Stimulated activated CD8-positive, alpha-beta memory T cell treated with anti-CD3 and anti-CD28 coated beads, Interleukin-15, amount 100 ng/mL, for 24 hours (primary cell): Measurements from ENCODE around the gene SCMH1.

Source experiments
- DNase-seq: peaks from one replicate; pipeline ENCODE4 v3.0.0-alpha.2; 2020; ENCODE audit warnings: low read depth

The SCMH1 gene

GRCh38 chr1:41097105-41097504 is 145.0 kb downstream of the SCMH1 start:
- no peak for DNase-seq

GRCh38 chr1:41093826-41094225 is 148.3 kb downstream of the SCMH1 start:
- no peak for DNase-seq

DNA sequence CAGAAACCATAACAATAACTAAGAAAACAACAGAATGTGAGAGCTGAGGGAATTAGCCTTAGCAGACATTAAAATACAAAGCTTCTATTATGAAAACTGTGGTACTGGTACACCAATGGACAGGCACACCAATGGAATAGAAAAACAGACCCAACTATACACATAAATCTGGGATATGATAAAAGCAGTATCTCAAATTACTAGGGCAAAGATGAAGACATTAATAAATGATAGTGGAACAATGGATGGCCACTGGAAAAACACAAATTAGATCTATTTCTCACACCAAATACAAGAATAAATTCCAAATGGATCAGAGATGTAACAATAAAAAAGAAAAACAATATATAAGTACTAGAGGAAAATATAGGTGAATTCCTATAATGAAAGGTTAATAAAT is 155.2 kb downstream of the SCMH1 start:
- no peak for DNase-seq

DNA sequence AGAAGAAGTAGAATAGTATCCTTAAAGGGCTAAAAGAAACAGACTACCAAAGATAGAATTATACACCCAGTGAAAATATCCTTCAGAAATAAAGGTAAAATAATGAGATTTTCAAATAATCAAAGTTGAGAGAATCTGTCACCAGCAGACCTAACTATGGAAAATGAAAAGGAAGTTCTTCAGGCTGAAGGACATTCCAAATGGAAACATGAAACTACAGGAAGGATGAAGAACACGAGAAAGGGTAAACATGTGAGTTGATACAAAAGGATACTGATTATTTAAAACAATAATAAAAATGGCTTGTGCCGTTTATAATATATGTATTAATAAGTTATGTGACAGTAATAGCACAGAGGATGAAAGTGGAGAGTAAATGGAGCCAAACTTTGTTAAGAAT is 163.5 kb downstream of the SCMH1 start:
- no peak for DNase-seq

GRCh38 chr1:41078193-41078592 is 163.9 kb downstream of the SCMH1 start:
- DNase-seq = no peak

- no peak for DNase-seq
Measured at GRCh38 chr1:41073971-41074370, 168.1 kb downstream of the SCMH1 start.

DNA sequence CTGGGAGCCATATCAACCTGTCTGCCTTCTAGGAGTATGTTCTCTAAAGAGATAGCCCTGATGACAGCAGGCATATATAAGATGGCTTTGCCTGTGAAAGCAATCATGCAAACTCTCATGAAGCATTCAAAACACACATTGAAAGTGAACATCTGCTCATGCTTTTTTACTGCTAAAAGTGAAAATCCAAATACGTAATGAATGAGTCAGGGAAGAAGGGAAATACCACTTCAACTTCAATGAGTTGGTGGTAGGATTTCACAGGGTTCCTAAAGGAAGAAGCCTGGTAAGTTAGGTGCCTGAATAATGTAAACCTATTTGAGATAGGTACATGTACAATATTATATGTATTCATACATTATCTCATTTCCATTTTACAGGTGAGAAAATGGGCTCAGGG is 170.1 kb downstream of the SCMH1 start:
- no peak for DNase-seq

DNA sequence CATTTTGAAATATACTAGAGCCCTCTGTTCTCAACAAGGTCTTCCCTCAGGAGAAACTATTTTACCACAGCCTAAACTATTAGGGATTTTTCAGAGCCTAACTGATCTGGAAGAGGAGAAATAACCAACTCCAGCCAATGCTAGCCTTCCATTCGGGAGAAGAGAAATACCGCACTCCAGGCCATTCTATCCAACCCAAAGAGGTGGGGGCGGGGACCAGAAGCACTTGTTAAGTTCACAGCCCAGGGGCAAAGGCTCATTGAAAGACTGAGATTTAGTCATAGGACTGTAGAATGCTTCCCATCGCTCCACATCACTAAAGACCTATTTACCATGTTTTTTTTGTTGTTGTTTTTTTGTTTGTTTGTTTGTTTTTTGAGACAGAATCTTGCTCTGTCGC is 185.2 kb downstream of the SCMH1 start:
- no peak for DNase-seq

DNA sequence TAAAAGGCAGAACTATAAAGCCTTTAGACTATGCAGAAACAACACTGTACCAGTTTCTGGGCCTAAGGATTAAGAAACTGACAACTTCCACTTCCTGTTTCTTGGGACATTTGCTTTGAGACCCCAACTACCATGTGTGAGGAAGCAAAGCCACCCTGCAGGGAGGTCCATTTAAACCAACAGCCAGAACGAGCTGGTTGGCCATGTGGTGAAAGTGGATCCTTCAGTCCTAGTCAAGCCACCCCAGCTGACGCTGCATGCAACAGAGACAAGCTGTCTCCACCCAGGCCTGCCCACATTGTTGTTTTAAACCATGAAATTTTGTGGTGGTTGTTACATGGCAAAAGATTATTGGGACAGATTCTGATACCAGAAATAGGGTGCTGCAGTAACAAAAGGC is 188.8 kb downstream of the SCMH1 start:
- DNase-seq = no peak

- no peak for DNase-seq
Measured at GRCh38 chr1:41051022-41051421, 191.1 kb downstream of the SCMH1 start.

- no peak for DNase-seq
Measured at GRCh38 chr1:41048540-41048939, 193.6 kb downstream of the SCMH1 start.

DNA sequence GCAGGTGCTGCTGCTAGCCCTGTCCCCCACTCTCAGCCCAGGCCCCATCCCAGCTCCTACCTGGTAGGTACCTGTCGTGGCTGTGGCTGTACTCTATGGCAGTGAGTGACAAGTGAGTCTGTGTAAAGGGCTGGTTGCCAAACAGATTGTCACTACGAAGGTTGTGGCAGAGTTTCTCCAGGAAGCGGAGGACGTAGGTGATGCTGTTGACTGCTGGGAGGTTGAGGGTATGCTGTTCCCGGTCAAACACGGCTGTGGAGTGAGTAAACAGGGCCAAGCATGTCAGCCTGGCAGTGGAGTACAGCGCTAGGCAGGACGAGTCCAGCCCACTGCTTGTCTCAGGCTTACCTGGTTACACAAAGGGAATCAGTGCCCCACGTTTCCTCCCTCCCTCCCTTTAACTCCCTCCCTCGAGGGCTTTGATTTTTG is 195.7 kb downstream of the SCMH1 start:
- DNase-seq = no peak

DNA sequence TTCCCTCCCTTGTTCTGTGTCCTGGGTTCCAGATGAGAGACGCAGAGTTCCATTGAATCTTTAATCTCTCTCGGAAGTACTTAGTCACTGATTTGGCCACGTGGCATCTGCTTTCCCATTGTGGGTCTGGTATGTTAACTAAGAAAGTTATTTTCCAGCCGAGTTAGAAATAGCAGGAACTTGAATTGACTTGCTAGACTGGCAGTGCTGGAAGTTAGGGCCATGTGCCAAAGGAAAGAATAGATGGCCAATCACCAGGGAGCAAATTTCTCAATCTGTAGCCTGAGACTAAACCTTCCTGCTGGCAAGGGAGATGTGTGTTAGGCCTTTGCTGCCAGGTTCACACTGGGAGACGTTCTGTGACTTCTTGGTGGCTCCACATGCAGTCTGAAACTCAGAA is 196.4 kb downstream of the SCMH1 start:
- no peak for DNase-seq

DNA sequence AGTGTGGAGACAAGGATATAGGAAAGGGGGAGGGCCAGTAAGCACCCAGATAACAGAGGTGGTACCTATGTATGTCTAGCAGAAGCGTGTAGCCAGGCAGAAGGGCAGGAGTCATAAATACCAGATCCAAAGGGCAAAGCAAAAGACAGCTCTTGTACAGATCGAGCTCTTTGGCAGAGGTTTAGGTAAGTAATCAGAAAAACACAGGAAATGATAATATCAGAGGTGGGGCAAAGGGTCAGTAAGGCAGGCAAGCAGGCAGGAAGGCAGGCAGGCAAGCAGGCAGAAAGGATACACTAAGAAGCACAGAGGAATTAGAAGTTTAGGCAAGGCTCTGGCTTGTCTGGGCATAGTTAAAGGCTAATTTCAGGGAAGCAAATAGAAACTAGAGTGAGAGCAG is 197.9 kb downstream of the SCMH1 start:
- DNase-seq = no peak

GRCh38 chr1:41041614-41042270 is 200.4 kb downstream of the SCMH1 start:
- DNase-seq = no peak

- DNase-seq = no peak
Measured at GRCh38 chr1:41038110-41038509, 204.0 kb downstream of the SCMH1 start.

GRCh38 chr1:41037116-41037903 is 204.8 kb downstream of the SCMH1 start:
- DNase-seq = no peak

DNA sequence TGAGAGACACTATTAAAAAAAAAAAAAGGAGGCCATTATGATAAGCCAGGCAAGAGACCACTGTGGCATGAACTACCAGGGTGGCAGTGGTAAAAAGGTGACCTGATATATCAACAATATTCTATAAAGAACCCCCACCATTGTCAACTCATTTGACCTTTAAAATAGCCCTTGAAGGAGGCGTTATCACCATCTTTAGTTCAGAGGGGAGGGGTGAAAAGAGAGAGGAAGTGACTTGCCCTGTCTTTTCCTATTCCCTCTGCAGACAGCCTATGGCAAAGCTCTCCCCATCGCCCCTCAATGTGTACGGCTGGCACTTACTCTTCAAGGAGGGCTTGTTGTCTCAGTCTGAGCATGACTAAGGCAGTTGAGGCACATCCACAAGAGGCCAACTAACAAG is 208.8 kb downstream of the SCMH1 start:
- DNase-seq = no peak

DNA sequence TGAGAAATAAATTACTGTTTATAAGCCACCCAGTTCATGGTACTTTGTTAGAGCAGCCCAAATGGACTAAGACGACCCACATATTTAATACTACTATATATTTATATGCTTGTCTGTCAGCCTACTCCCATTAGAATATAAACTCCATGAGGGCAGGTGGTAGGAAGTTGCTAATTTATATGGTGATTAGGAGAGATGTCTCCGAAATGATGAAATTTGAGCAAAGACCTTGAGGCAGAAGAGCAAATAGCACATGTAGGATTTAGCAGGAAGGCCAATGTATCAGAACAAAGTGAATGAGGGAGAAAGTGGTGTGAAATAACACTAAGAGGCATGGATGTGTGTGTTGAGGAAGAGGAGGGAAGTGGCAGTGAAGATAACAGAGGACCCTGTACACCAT is 210.0 kb downstream of the SCMH1 start:
- DNase-seq = no peak

- DNase-seq = no peak
Measured at GRCh38 chr1:41030872-41031616, 211.1 kb downstream of the SCMH1 start.

DNA sequence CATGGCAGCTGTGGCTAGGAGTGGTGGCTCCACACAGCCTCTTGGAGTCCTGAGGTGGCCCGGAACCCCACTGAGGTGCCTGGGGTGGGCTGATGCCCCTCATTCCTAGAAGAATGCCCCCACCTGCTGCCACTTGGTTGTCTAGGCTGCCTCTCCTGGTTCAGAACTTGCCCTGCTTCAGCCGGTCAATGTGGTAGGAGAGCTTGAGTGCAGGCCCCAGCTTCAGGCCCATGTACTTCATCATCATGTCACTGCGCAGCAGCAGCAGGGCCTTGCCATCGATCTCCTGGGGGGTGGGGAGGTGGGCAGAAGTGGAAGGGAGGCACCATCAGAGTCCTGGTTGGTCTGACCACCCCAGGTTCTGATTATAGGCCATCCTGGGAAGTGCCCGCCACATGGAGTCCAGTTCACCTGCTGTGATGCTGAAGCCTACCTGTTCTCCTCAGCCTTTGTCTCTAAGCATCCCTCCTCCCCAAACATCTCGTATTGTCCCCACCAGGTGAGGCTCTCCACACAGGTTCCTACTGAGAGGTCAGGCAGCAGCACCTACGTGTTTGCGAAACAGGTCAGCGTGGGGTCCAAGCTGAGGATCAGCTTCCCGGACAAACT is 214.0 kb downstream of the SCMH1 start:
- no peak for DNase-seq

DNA sequence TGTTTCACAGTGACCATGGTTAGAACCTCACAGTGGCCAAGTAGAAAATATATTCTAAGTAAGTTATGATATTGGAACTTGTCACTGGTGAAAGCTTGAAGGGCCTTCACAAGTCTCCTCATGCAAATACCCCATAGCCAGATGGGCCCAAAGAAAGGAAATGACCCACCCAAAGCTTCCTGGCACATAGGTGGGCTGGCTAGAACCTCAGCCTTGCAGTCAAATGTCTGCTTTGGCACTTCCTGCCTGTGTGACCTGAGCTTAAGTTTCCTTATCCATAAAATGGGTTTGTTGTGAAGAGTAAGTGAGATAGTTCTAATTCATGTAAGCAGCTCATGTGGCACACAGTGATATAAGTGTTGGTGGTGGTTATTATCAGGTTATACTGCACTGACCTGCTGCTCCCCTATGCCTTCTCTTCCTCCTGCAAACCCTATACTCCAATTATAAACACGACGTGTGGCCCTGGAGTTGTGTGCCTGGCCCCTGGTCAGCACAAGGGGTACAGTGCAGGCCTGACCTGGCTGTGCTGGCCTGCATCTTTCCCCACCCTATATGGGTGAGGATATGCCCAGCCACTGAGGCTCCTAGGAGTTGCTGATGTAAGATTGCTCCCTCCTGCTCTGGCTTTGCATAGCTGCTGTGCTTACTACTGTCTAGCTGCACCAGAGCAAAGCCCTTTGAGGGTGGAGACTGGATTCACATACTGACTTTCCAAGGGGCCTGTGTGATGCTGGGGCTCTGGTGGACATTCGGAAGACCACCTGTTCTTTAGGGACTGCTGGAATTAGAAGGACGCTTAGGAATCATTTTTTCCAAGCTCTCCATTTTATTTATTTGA is 215.9 kb downstream of the SCMH1 start:
- no peak for DNase-seq
